ENCODE data around the gene C1orf167.

Gene C1orf167

DNA sequence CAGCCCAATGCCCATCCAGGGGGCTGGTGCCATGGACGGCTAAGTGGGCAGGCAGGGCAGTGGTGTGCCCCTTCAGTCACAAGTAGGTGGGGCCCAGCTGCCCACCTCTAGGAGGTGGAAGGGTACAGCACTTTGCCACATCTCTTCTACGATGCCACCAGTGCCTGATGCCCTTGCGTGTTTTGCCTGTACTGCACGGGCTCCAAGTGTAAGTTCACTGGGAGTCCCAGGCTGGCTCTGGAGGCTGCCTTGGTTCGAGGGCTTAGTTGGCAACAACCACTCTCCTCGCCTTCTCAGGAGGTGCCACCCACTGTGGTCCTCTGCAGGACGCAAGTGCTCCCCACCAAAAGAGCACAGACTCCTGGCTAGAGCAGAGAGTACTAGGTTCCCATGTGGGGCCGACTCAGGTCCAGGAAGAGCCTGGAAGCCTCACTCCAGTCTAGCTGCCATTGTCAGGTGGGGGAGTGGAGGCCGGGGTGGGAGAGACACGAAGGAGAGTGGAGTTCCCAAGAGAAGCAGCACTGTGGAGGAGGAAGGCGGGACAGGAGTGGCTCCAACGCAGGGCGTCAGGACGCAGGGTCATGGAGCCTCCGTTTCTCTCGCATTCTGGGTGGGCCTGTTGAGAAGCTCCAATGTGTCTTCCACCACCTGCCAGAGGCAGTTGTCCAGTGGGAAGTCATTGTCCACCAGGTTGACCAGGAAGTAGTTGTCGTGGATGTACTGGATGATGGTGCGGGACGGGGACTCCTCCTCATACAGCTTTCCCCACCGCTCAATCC, 28.3 kb downstream of the C1orf167 start:
- no peaks in the 10 kb centered on the region for H3K27me3 ChIP-seq (ENCODE audit: control insufficient read depth, insufficient read depth, low read length)
- H3K9ac ChIP-seq: no peak overlapping the region
- H3K4me1 ChIP-seq: peaks cover 13% of the 10 kb centered on the region
- H3K4me3 ChIP-seq (ENCODE audit: low read depth, low read length): no peak overlapping the region
- no peak overlapping the region for H2AFZ ChIP-seq
- TF ChIP-seq, protein P1, sequence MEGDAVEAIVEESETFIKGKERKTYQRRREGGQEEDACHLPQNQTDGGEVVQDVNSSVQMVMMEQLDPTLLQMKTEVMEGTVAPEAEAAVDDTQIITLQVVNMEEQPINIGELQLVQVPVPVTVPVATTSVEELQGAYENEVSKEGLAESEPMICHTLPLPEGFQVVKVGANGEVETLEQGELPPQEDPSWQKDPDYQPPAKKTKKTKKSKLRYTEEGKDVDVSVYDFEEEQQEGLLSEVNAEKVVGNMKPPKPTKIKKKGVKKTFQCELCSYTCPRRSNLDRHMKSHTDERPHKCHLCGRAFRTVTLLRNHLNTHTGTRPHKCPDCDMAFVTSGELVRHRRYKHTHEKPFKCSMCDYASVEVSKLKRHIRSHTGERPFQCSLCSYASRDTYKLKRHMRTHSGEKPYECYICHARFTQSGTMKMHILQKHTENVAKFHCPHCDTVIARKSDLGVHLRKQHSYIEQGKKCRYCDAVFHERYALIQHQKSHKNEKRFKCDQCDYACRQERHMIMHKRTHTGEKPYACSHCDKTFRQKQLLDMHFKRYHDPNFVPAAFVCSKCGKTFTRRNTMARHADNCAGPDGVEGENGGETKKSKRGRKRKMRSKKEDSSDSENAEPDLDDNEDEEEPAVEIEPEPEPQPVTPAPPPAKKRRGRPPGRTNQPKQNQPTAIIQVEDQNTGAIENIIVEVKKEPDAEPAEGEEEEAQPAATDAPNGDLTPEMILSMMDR (IDR thresholded peaks at IDR 0.05): no peak
- H3K79me2 ChIP-seq: no peaks in the 10 kb centered on the region
- H3K4me2 ChIP-seq (ENCODE audit: low read length): no peak overlapping the region
- no peaks in the 10 kb centered on the region for H3K9me3 ChIP-seq (ENCODE audit: control insufficient read depth, low read length)
- H3K27ac ChIP-seq: peak overlapping the region; percentile 87
- no peaks in the 10 kb centered on the region for H3K36me3 ChIP-seq (ENCODE audit: control insufficient read depth, insufficient read depth, low read length)

DNA sequence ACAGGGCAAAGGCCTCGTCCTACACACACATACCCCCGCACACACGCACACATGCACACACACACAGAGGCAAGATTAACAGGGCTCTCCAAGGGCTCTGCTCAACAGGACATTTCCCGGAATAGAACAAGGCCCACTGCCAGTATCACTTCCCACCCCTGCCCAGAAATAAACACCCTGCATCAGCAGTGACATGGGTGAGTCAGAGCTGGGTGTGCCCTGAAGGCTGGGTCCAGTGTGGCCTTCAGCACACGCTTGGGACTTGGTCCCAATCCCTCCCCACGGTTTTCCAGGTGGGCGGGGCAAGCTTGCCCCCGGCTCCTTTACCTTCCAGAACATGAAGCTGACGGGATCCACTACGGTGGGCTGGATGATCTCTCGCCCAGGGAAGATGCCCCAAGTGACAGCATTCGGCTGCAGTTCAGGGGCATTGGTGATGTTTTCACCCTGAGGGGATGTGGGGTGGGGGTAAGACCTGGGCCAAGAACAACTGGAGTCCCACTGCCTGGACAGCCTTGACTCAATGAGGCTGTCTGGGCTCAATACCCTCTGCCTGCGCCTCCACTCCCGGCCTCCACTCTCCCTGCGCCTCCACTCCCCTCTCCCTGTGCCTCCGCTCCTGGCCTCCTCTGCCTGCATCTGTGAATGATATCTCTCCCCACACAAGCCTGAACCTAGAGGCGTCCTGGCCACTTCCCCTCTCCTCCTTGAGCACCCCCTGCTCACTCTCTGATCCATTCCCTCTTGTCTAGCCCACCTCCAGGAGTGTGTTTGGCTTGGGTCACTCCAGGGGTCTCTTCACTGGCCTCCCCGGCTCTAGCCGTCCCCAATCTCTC, 29.1 kb downstream of the C1orf167 start:
- Histone ChIP-seq H3K36me3 (ENCODE audit: control insufficient read depth, insufficient read depth, low read length) (no peaks in the 10 kb centered on the region), H3K27me3 (ENCODE audit: control insufficient read depth, insufficient read depth, low read length) (no peaks in the 10 kb centered on the region), H3K4me1 (peaks cover 10% of the 10 kb centered on the region), H3K27ac (peak overlapping the region; percentile 87), H2AFZ (no peak overlapping the region), H3K9ac (no peak overlapping the region), H3K79me2 (no peaks in the 10 kb centered on the region), H3K4me2 (ENCODE audit: low read length) (no peak overlapping the region), H3K4me3 (ENCODE audit: low read depth, low read length) (no peak overlapping the region), H3K9me3 (ENCODE audit: control insufficient read depth, low read length) (no peaks in the 10 kb centered on the region)
- TF ChIP-seq, protein P1 (IDR thresholded peaks at IDR 0.05): no peak

DNA sequence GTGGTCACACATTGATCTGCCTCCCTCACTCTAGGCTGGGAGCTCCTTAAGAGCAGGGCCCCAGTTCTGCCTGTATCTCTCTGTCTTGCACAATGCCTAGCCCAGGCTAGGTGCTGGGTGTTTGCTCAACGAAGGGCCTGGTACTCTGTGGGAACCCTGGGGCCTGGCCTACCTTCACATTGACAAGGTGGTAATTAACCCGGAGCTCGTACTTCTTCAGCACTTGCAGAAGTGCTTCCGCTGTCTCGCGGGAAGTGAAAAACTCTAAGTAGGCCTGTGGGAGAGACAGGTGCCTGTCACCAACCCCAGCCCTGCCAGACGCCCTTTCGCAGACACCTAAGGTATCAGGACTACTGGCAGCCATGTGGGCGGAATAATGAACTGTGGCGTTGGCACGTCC, 30.1 kb downstream of the C1orf167 start:
- Histone ChIP-seq H2AFZ (no peak overlapping the region), H3K27me3 (ENCODE audit: control insufficient read depth, insufficient read depth, low read length) (no peaks in the 10 kb centered on the region), H3K4me2 (ENCODE audit: low read length) (no peak overlapping the region), H3K79me2 (no peaks in the 10 kb centered on the region), H3K27ac (peak overlapping the region; percentile 74), H3K4me1 (peaks cover 7% of the 10 kb centered on the region), H3K4me3 (ENCODE audit: low read depth, low read length) (no peak overlapping the region), H3K9ac (no peak overlapping the region), H3K36me3 (ENCODE audit: control insufficient read depth, insufficient read depth, low read length) (no peaks in the 10 kb centered on the region), H3K9me3 (ENCODE audit: control insufficient read depth, low read length) (no peaks in the 10 kb centered on the region)
- TF ChIP-seq, protein P1 (IDR thresholded peaks at IDR 0.05): no peak

DNA sequence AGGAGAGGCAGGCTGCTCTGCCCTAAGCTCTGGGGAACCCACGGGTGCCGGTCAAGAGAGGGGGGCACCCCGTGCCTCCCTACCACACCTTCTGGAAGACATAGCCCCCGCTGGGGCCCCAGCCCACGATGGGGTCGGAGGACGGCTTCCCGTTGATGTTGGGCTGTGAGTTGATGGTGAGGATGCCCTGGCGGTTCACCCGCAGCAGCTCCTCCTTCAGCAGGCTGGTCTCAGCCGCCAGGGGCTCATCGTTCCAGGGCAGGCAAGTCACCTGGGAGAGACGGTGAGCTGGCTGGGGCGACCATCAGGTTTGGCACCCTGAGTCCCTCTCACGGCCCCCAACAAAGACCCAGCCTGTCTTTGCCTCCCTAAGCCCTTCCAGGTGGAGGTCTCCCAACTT, 31.8 kb downstream of the C1orf167 start:
- Histone ChIP-seq H3K27ac (no peak overlapping the region), H3K27me3 (ENCODE audit: control insufficient read depth, insufficient read depth, low read length) (no peaks in the 10 kb centered on the region), H3K4me3 (ENCODE audit: low read depth, low read length) (no peak overlapping the region), H3K9me3 (ENCODE audit: control insufficient read depth, low read length) (no peaks in the 10 kb centered on the region), H3K4me2 (ENCODE audit: low read length) (no peak overlapping the region), H3K79me2 (no peaks in the 10 kb centered on the region), H2AFZ (no peak overlapping the region), H3K36me3 (ENCODE audit: control insufficient read depth, insufficient read depth, low read length) (no peaks in the 10 kb centered on the region), H3K9ac (no peak overlapping the region), H3K4me1 (no peaks in the 10 kb centered on the region)
- TF ChIP-seq, protein P1 (IDR thresholded peaks at IDR 0.05): no peak

Measured in parathyroid adenoma (tissue), 2 donors.